Limb (tissue), 2 donors: ENCODE measurements around the gene GATA6.

ENCODE experiments used
- DNase-seq, 2 donors: peaks; one replicate each; pipeline ENCODE4 v3.0.0-alpha.2; 2016; ENCODE audit errors: extremely low spot score in 2 of 2

GATA6 gene

DNA sequence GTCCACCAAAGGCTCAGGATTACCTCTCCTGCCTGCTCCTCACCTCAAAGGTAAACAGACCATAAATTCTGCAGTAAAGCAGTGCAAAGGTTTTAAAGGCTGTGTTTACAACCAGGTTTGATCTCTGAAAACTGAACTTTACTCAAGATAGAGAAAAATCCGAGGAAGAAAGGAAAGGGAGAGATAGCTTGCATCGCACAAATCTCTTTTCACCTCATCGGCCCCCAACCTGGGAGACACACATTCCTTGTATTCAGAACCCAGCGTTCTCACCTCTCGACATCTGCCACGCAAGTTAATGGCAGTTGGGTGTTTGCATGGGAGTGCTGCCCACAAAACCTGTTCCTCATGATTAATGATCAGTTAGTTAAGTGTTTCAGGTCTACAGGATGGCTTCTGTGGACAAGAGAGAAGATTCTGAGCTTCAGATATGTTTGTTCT lies 72.6 kb downstream of the GATA6 start:
- no peak for DNase-seq

DNA sequence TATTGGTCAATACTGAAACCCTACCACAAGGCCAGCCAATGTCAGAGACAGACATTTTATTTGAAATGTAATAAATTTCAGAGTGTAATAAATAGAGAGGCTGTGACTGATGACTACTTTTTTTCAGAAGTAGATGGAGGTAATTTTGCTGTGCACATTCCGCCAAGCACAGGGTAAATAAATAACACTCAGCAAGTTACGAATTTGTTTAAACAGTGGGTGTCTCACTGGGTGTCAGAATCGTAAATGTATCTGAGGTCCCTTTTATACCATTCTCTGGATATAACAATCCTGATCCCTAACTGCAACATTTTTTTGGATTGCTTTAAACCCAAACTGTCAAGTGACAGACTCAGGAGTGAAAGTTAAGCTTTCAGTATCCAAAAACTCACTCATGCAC lies 74.1 kb downstream of the GATA6 start:
- no peak for DNase-seq

DNA sequence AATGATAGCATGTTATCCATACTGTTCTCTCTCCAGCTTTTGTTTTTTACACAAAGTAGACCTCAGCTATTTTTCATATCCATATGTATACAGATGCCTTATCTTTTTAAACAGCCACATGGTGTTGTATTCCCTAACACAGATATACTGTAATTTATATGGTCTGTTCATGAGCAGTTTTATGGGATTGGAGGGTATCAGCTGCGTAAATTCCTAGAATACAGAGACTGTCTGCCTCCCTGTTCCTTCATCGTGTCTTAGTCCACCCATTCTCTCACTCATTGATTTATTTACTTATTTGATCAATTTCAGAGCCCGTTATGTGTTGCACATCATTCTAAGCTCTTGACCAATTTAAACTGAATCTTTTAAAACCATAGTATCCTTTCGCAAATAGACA lies 80.6 kb downstream of the GATA6 start:
- DNase-seq = no peak

DNA sequence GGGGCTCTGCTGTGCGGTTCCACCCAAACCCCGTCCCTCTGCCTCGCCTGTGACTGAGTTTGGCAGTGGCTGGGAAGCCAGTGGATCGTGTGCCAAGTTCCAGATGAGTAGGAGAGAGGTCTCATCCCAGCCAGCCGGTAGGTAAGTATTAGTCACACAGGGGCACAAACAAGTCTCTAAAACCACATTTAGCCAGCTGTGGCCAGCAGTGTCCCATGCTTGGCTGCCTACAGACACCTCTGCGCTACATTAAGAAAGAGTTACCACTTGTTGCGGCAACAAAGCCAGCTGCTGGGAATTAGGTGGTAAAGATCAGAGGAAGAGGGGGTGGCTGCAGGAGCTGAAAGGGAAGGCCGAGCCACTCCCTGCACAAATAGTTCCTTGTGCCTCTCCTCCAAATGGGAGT lies 81.2 kb downstream of the GATA6 start:
- DNase-seq = no peak
